ENCODE measurements around the gene TFPI2. TPM values are rescaled to one million over a fixed set of nuclear protein-coding genes. Genes with fewer than 3 reads are reported as not detected.

The TFPI2 gene
- total RNA-seq, 1 experiment from 2014 or later = 4.4 TPM

DNA sequence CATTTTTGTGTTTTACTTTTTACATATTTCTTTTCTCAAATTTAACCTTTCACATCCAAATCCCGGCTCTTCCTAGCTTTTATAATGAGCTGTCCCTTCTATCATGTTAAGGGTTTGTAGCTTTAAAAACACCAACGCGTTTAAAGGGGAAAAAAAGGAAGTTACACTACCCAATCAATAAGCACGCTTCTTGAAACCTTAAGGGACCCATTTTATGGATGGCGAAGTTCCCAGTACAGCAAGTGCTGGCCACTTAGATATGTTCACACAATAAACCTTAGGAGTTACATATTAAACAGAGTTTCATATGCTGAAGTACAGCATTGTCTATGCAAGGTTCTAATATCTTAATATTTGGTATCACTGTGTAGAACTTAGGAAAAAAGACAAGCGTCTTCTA is 32.7 kb upstream of the TFPI2 start:
- Histone ChIP-seq H3K9ac (ENCODE audit: extremely low read depth, insufficient read length, low read length) (no peak overlapping the region), H2AFZ (ENCODE audit: low read length) (no peak overlapping the region)

More for the DNA sequence above, 32.7 kb upstream of the TFPI2 start:
- TF ChIP-seq, protein P1, sequence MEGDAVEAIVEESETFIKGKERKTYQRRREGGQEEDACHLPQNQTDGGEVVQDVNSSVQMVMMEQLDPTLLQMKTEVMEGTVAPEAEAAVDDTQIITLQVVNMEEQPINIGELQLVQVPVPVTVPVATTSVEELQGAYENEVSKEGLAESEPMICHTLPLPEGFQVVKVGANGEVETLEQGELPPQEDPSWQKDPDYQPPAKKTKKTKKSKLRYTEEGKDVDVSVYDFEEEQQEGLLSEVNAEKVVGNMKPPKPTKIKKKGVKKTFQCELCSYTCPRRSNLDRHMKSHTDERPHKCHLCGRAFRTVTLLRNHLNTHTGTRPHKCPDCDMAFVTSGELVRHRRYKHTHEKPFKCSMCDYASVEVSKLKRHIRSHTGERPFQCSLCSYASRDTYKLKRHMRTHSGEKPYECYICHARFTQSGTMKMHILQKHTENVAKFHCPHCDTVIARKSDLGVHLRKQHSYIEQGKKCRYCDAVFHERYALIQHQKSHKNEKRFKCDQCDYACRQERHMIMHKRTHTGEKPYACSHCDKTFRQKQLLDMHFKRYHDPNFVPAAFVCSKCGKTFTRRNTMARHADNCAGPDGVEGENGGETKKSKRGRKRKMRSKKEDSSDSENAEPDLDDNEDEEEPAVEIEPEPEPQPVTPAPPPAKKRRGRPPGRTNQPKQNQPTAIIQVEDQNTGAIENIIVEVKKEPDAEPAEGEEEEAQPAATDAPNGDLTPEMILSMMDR (conservative IDR thresholded peaks at IDR 0.05) = no peak
- Histone ChIP-seq H2BK5ac (ENCODE audit: insufficient read length, low read length) (no peak overlapping the region), H4K5ac (ENCODE audit: insufficient read length, low read depth, low read length) (no peak overlapping the region), H3K4me2 (ENCODE audit: insufficient read depth, insufficient read length, low read length) (no peak overlapping the region), H2AK5ac (ENCODE audit: insufficient read length, low read length) (no peak overlapping the region), H3K23me2 (ENCODE audit: insufficient read length, low read depth, low read length, poor library complexity, severe bottlenecking) (peaks cover 7% of the 10 kb centered on the region), H3K27me3 (ENCODE audit: insufficient read depth, low read length) (no peaks in the 10 kb centered on the region), H3K18ac (ENCODE audit: insufficient read length, low read depth, low read length) (no peak overlapping the region), H2BK12ac (ENCODE audit: insufficient read length, low read depth, low read length) (no peak overlapping the region), H2BK20ac (ENCODE audit: low read depth, low read length, poor library complexity, severe bottlenecking) (no peak overlapping the region), H3K4ac (ENCODE audit: low read depth, low read length) (no peak overlapping the region), H4K91ac (ENCODE audit: insufficient read length, low read depth, low read length) (no peak overlapping the region), H3K79me2 (ENCODE audit: insufficient read depth, low read length) (no peaks in the 10 kb centered on the region), H2BK15ac (ENCODE audit: low read depth, low read length) (no peak overlapping the region), H3T11ph (ENCODE audit: low read length) (no peak overlapping the region), H3K27ac (ENCODE audit: insufficient read length, low read depth, low read length) (no peak overlapping the region), H3K9me3 (ENCODE audit: control insufficient read depth, low read depth, low read length) (no peaks in the 10 kb centered on the region), H2BK120ac (ENCODE audit: low read depth, low read length, poor library complexity, severe bottlenecking) (no peak overlapping the region), H3K23ac (ENCODE audit: insufficient read length, low read depth, low read length) (no peak overlapping the region), H3K4me1 (ENCODE audit: insufficient read depth, low read length) (no peaks in the 10 kb centered on the region), H3K14ac (ENCODE audit: insufficient read depth, low read length) (no peak overlapping the region), H4K20me1 (ENCODE audit: control insufficient read depth, insufficient read depth, insufficient read length) (no peaks in the 10 kb centered on the region), H4K8ac (replicated peaks; ENCODE audit: insufficient read length, low read depth, low read length) (no peak overlapping the region), H3K79me1 (ENCODE audit: insufficient read depth, low read depth, low read length, poor library complexity, severe bottlenecking) (no peaks in the 10 kb centered on the region), H3K56ac (ENCODE audit: insufficient read length, low read depth, low read length) (no peak overlapping the region)
- Mint-ChIP-seq H3K9me3 (no peaks in the 10 kb centered on the region), H3K36me3 (ENCODE audit: insufficient read depth in 1 of 3, low read depth in 3 of 3) (no peaks in the 10 kb centered on the region), H3K4me3 (no peak overlapping the region), H3K4me1 (peaks cover 15 to 19% of the 10 kb centered on the region in 2 experiments), H3K27ac (no peak overlapping the region), H3K27me3 (ENCODE audit: low read depth) (peaks cover 3% of the 10 kb centered on the region)
- WGBS (ENCODE audit: extremely low coverage, insufficient read length, low lambda C conversion rate) = no CpG with 5 or more reads among the region's 6 CpGs
- no peak for DNase-seq
